ENCODE measurements around the gene DCBLD2. TPM values are rescaled to one million over a fixed set of nuclear protein-coding genes. Genes with fewer than 3 reads are reported as not detected.
A peak's percentile ranks its signal among the peaks of the same experiment; 100 is the strongest.

DCBLD2 gene
- total and polyA plus RNA-seq, 2 of the 4 experiments (the other 2 are of a cell fraction), result 121 to 196 TPM

GRCh38 chr3:98797905-98798304 lies 103.6 kb downstream of the DCBLD2 start:
- Histone ChIP-seq H2BK15ac (ENCODE audit: low read depth, low read length) (no peak overlapping the region), H3K56ac (ENCODE audit: extremely low read depth, insufficient read depth, low read length) (no peak overlapping the region), H3K4me1 (ENCODE audit: control insufficient read depth, insufficient read depth, low read length) (peaks cover 4% of the 10 kb centered on the region; the same call in 1 of the 2 replicates), H3K36me3 (ENCODE audit: control insufficient read depth, insufficient read depth, low read length) (peaks cover 23% of the 10 kb centered on the region), H3K9ac (ENCODE audit: low read depth, low read length) (no peak overlapping the region), H3K27ac (ENCODE audit: insufficient read depth, low read length) (no peak overlapping the region), H3K4me2 (ENCODE audit: low read depth, low read length) (no peak overlapping the region), H3K79me1 (ENCODE audit: low read depth in 1 of 2, low read length in 2 of 2) (peaks cover 4 to 6% of the 10 kb centered on the region in 2 experiments; a peak in 1 of 4 replicates), H3K14ac (replicated peaks; ENCODE audit: low read depth, low read length) (no peak overlapping the region), H3K27me3 (ENCODE audit: control insufficient read depth, insufficient read depth, low read length) (no peaks in the 10 kb centered on the region), H2BK120ac (ENCODE audit: low read depth, low read length) (no peak overlapping the region), H3K18ac (ENCODE audit: low read depth, low read length) (no peak overlapping the region), H3K9me1 (ENCODE audit: insufficient read depth, low read length) (0 out of 2 replicates have a peak, but pooled peaks cover 3% of the 10 kb centered on the region), H4K20me1 (ENCODE audit: insufficient read depth, low read length) (no peaks in the 10 kb centered on the region; the same call in 1 of the 2 replicates), H4K8ac (ENCODE audit: low read depth in 2 of 2, low read length in 2 of 2) (no peak overlapping the region), H3K4me3 (ENCODE audit: insufficient read depth, low read depth, low read length) (no peak overlapping the region), H3K23ac (ENCODE audit: low read depth, low read length) (no peak overlapping the region), H3K4ac (ENCODE audit: low read depth, low read length) (no peak overlapping the region), H2AK9ac (replicated peaks; ENCODE audit: low read depth, low read length, poor library complexity) (no peak overlapping the region), H2AK5ac (ENCODE audit: low read depth, low read length) (no peak overlapping the region), H2BK5ac (ENCODE audit: low read depth, low read length, poor library complexity, severe bottlenecking) (no peak overlapping the region), H2BK20ac (ENCODE audit: low read depth, low read length) (no peak overlapping the region), H4K91ac (ENCODE audit: insufficient read depth, low read depth, low read length) (no peak overlapping the region), H2AFZ (replicated peaks; ENCODE audit: low read length, poor library complexity) (no peak overlapping the region), H4K5ac (ENCODE audit: low read depth, low read length) (no peak overlapping the region), H3K9me3 (ENCODE audit: control insufficient read depth, insufficient read depth, low read length) (no peaks in the 10 kb centered on the region)
- no peak for ATAC-seq (ENCODE audit: low read depth)
- ChIA-PET CTCF (interaction anchor here (1.2 kb wide), 1 partner anchor 200 kb away, joined by 3 read pairs; no protein-coding TSS in a partner anchor), POLR2A (ENCODE audit: unreplicated experiment) (no interaction called here)
- no CpG with 5 or more reads among the region's 4 CpGs for WGBS, 2 experiments (ENCODE audit: extremely low coverage in 2 of 2, insufficient read length in 1 of 2)
- TSS peak; percentile 34 for BruUV-seq (replicated peaks)
- dilution Hi-C loops (cut with HindIII; ENCODE audit: low sequenced_read_pairs, unreplicated experiment) (no loop called here), intact Hi-C loops (cut with micrococcal nuclease) (loop anchor here (5.0 kb wide), 1 partner anchor 66 kb away; no protein-coding TSS in a partner anchor), in situ Hi-C loops (cut with MboI; ENCODE audit: low sequenced_read_pairs) (no loop called here)
- no peak for TF ChIP-seq CTCF (conservative IDR thresholded peaks at IDR 0.05; ENCODE audit: low read depth, low read length)
- TF ChIP-seq RCOR1 (IDR thresholded peaks at IDR 0.05; ENCODE audit: insufficient replicate concordance, low read length), result no peak
- TF ChIP-seq MXI1 (IDR thresholded peaks at IDR 0.05; ENCODE audit: borderline replicate concordance, low read depth, low read length), result no peak
- TF ChIP-seq, protein P1, sequence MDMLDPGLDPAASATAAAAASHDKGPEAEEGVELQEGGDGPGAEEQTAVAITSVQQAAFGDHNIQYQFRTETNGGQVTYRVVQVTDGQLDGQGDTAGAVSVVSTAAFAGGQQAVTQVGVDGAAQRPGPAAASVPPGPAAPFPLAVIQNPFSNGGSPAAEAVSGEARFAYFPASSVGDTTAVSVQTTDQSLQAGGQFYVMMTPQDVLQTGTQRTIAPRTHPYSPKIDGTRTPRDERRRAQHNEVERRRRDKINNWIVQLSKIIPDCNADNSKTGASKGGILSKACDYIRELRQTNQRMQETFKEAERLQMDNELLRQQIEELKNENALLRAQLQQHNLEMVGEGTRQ (IDR thresholded peaks at IDR 0.05; ENCODE audit: low read depth, low read length), result no peak
- no peak for TF ChIP-seq FOS (IDR thresholded peaks at IDR 0.05; ENCODE audit: low read depth, low read length)
- no peak for TF ChIP-seq CHD1 (IDR thresholded peaks at IDR 0.05; ENCODE audit: low read depth, low read length)
- TF ChIP-seq ELK1 (IDR thresholded peaks at IDR 0.05; ENCODE audit: borderline replicate concordance, low read depth, low read length), result no peak
- no peak for DNase-seq
